Stimulated activated CD4-positive, alpha-beta T cell treated with anti-CD3 and anti-CD28 coated beads, Interleukin-1b, Interleukin-23, amount 100 ng/mL, for 1 hour (primary cell): ENCODE data around the gene SYT3.
"Not testable (repeated sequence)": the region's sequence is repeated elsewhere in the genome, so short reads cannot be mapped to it uniquely, and the experiment has no call there.

Source experiments
- DNase-seq, 2 donors: peaks; one replicate each; pipeline ENCODE4 v3.0.0-alpha.2; 2020; ENCODE audit warnings: low read depth in 2 of 2

The SYT3 gene

GRCh38 chr19:50604264-50605073 lies 35.2 kb downstream of the SYT3 start:
- not testable (repeated sequence) for DNase-seq

DNA sequence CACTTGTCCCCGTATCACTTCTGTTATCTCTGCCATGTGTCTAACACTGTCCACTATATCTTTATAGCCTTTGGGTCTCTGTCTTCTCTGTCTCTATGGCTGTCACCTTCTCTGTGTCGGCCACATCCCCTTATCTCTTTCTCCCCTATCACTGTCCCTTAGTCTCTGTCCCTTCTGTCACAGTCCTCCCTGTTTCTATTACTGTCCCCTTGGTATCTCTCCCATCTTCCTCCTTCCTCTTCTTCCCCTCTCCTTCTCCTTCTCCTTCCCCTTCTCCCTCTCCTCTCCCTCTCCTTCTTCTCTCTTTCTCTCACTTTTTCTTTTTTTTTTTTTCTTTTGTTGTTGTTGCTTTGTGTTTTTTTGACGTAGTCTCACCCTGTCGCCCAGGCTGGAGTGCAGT lies 36.7 kb downstream of the SYT3 start:
- DNase-seq: no peak

DNA sequence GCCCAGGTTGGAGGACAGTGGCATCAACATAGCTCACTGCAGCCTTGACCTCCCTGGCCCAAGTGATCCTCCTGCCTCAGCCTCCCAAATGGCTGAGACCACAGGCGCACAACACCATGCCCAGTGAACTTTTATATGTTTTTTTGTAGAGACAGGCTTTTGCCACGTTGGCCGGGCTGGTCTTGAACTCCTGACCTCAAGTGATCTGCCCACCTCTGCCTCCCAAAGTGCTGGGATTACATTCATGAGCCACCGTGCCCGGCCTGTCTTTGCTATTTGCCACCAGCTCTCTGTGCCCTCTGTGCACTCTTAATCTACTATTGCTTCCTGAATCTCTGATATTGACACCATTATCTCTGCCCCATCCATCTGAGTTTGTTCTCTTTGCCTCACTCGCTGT lies 37.2 kb downstream of the SYT3 start:
- no peak for DNase-seq

DNA sequence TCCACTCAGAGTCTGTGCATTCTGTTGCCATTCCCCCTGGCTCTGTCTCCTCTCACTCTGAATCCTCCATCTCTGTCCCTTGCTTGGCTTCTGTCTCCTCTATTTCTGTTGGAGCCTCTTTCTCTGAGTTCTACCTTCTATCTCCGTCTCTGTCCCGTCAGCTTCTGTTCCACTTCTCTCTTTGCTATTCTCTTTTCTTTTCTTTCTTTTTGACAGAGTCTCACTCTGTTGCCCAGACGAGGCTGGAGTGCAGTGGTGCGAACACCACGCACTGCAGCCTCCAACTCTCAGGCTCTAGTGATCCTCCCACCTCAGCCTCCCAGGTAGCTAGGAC lies 37.6 kb downstream of the SYT3 start:
- no peak for DNase-seq

DNA sequence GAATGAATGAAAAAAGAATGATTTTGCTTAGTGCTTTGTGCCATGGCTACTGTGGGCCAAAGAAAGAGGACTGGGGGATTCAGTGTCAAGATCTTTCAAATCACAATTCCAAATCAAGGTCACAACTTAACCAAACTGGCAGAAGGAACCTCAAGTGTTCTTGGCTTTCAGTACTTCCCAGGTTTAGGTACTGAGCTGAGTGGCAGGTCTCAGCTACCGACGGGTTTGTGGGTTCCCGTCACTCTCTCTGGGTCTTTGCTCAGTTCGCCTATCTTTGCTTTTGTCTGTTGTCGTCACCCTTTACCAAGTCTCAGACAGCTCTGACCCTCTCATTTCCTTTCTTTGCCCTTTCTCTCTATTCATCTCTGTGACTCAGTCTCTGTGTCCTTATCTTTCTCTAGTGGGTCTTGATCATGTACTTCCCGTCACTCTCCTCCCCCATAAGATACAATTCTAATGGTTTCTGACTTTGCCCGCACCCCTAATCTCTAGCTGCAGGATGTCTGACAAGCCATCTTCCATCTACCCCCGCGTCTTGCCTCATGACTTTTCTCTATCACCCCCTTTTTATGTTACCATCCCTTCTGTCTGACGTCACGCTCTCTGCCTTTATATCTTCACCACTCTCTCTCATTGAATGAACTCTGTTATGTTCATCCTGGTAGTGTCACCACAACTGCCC lies 38.1 kb downstream of the SYT3 start:
- DNase-seq: no peak

DNA sequence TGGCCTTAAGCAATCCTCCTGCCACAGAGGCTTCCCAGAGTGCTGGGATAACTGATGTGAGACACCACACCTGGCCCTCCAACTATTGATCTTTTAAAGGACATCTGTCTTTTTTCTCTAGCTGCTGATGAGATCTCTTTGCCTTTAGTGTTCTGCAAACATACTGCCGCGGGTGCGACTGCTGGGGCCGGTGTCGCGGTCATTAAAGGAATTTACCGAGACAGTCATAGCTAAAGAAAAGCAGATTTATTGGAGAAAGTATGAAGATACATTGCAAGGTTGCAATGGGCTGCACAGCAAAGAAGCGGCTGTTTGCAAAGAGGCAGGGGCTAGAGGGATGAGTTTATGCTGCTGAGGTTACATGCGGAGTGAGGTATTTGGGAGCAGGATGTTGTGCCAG lies 40.3 kb downstream of the SYT3 start:
- DNase-seq: no peak

DNA sequence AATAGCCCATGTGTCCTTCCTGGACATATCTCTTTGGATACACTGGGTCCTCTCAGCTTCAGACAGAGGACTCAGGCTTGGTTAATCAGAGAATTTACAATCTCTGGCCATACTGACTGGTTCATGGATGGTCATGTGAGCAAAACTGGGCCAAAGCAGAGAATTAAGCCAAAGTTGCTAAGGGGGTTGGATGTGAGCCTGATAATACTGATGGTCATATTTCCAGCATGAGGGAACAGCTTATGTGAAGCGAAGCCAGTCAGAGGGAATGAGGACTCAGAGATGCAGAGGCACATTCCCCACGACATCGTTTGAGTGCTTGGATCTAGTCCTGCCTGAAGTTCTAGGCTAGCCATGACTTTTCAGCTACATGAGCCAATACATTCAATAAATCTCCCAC lies 49.5 kb downstream of the SYT3 start:
- DNase-seq: no peak

GRCh38 chr19:50581795-50582660 lies 57.7 kb downstream of the SYT3 start:
- DNase-seq: not testable (repeated sequence)

- no peak for DNase-seq
Observed at GRCh38 chr19:50580970-50581634, 58.6 kb downstream of the SYT3 start.

DNA sequence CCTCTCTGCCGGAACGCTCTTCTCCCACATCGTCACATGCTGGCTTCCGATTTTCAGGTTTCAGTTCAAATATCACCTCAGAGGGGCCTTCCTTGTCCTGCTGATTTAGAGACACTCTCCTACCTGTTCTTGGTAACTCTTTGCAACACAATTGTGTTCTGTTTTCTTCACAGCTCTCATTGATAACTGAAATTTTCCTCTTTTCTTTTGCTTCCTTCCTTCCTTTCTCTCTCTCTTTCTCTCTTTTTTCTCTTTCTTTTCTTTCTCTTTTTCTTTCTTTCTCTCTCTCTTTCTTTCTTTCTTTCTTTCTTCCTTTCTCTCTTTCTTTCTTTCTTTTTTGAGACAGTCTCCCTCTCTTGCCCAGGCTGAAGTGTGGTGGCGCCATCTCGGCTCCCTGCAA lies 59.4 kb downstream of the SYT3 start:
- no peak for DNase-seq

GRCh38 chr19:50576769-50577168 lies 62.9 kb downstream of the SYT3 start:
- not testable (repeated sequence) for DNase-seq

GRCh38 chr19:50573741-50574461 lies 65.8 kb downstream of the SYT3 start:
- DNase-seq: no peak
